ENCODE data around the gene DNAJC4. TPM values are rescaled to one million over a fixed set of nuclear protein-coding genes. Genes with fewer than 3 reads are reported as not detected.
A peak's percentile ranks its signal among the peaks of the same experiment; 100 is the strongest.

DNAJC4 gene
- total and polyA plus RNA-seq, 9 of the 15 experiments (the other 6 are each of a cell fraction or from before 2014, with no cell fraction given): 4.0 to 32.6 (median 19.9) TPM

GRCh38 chr11:64245797-64246620 lies 15.7 kb downstream of the DNAJC4 start (continued):
- TF ChIP-seq REST (IDR thresholded peaks at IDR 0.05; ENCODE audit: borderline replicate concordance) (no peak; the same call in 1 of the 2 replicates), REST (CRISPR knock-in tag; IDR thresholded peaks at IDR 0.05; ENCODE audit: low read depth) (no peak; the same call in 1 of the 2 replicates), SNIP1 (IDR thresholded peaks at IDR 0.05; ENCODE audit: low read depth) (no peak), MLX (CRISPR knock-in tag; conservative IDR thresholded peaks at IDR 0.05) (no peak), ZNF280B (CRISPR knock-in tag; IDR thresholded peaks at IDR 0.05) (no peak), SRSF9 (IDR thresholded peaks at IDR 0.05; ENCODE audit: borderline replicate concordance, low read depth, low read length) (no peak), DLX4 (CRISPR knock-in tag; IDR thresholded peaks at IDR 0.05) (no peak), FIP1L1 (IDR thresholded peaks at IDR 0.05; ENCODE audit: low read depth, low read length, poor library complexity, severe bottlenecking) (no peak), PURB (CRISPR knock-in tag; IDR thresholded peaks at IDR 0.05; ENCODE audit: low read depth) (no peak), HDAC2 (IDR thresholded peaks at IDR 0.05) (peak; percentile 89), ARID4B (CRISPR knock-in tag; IDR thresholded peaks at IDR 0.05) (no peak)
